ENCODE results near the gene NAV1. TPM values are rescaled to one million over a fixed set of nuclear protein-coding genes. Genes with fewer than 3 reads are reported as not detected.
"Not testable (repeated sequence)": the region's sequence is repeated elsewhere in the genome, so short reads cannot be mapped to it uniquely, and the experiment has no call there.

The NAV1 gene, protein sequence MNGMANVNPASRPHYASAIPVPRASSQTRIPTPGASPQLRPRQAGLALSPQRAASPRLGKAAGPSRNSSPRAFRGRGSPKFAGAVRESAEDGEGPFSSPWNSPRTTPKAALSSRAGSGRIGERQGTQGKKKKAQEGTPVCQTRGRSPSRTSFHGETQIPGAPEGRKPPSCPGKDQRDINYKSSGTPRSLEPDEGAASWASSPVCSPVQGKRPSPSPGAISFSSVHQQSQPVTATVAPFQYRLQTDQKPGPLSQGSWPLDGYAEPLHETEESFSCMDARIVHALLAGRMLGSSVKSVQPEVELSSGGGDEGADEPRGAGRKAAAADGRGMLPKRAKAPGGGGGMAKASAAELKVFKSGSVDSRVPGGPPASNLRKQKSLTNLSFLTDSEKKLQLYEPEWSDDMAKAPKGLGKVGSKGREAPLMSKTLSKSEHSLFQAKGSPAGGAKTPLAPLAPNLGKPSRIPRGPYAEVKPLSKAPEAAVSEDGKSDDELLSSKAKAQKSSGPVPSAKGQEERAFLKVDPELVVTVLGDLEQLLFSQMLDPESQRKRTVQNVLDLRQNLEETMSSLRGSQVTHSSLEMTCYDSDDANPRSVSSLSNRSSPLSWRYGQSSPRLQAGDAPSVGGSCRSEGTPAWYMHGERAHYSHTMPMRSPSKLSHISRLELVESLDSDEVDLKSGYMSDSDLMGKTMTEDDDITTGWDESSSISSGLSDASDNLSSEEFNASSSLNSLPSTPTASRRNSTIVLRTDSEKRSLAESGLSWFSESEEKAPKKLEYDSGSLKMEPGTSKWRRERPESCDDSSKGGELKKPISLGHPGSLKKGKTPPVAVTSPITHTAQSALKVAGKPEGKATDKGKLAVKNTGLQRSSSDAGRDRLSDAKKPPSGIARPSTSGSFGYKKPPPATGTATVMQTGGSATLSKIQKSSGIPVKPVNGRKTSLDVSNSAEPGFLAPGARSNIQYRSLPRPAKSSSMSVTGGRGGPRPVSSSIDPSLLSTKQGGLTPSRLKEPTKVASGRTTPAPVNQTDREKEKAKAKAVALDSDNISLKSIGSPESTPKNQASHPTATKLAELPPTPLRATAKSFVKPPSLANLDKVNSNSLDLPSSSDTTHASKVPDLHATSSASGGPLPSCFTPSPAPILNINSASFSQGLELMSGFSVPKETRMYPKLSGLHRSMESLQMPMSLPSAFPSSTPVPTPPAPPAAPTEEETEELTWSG (N-terminal part only)
- total RNA-seq: 53.4 and 55.2 TPM in 2 replicates
- long read RNA-seq, partial matches to known transcripts: 13 of 47 reads
- long read RNA-seq, other reads (novel, unspliced or antisense): 34 of 47 reads

DNA sequence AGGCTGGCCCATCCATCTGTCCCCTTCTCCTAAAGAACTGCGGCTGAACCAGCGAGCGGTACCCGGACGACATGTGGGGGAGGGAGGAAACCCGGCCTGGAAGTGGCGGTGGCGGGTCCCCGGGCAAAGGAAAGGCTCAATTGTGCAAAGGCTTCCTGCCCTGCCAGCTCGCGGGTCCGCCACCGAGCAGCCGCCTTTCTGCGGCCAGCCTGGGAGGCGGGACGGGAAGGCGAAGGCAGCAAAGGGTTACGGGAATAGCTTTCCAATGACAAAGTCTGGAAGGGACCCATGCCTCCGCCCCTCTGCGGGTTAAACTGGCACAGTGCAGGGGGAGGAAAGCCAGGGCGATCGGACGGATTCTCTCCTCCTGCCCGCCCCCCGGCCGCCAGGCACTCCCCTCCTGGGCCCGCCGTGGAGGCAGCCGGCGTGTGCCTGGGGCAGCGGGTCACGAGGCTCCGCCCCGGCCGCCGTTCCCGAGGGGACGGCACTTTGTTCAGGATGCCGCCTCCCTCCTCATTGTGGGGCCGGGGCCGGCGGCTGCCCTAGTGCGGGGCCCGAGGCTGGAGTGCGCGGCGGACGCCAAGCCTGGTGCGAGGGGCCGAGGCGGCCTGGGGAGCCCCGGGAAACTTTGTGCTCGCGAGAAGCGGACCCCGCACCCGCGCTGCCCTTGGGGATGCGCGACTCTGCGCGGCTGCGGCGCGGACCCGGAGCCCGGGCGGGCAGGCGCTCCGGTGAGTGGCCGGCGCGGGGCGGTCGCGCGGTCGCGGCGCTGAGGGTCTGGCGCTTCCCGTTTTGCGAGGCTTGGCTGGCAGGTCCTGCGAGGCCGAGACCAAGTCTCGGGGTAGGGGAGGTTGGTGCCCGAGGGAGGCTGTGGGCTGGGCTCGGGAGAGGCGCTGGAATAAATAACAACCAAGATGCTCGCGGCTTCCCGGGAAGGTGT, at the start of gene NAV1:
Gene NAV1, plus strand, starts transcription at position 516 of the 940 bp plus-strand sequence. CDS start 83,758 bp downstream, outside the sequence.
- TF ChIP-seq, protein P1, sequence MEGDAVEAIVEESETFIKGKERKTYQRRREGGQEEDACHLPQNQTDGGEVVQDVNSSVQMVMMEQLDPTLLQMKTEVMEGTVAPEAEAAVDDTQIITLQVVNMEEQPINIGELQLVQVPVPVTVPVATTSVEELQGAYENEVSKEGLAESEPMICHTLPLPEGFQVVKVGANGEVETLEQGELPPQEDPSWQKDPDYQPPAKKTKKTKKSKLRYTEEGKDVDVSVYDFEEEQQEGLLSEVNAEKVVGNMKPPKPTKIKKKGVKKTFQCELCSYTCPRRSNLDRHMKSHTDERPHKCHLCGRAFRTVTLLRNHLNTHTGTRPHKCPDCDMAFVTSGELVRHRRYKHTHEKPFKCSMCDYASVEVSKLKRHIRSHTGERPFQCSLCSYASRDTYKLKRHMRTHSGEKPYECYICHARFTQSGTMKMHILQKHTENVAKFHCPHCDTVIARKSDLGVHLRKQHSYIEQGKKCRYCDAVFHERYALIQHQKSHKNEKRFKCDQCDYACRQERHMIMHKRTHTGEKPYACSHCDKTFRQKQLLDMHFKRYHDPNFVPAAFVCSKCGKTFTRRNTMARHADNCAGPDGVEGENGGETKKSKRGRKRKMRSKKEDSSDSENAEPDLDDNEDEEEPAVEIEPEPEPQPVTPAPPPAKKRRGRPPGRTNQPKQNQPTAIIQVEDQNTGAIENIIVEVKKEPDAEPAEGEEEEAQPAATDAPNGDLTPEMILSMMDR (IDR thresholded peaks at IDR 0.05; ENCODE audit: unreplicated experiment): no peak
- peak; percentile 45 for DNase-seq (ENCODE audit: low spot score, unreplicated experiment)
- H3K36me3 Mint-ChIP-seq (ENCODE audit: insufficient read depth): no peaks in the 10 kb centered on the region
- peak within 1 kb of the TSS; percentile 76 for H3K27ac Mint-ChIP-seq
- no peaks in the 10 kb centered on the region for H3K9me3 Mint-ChIP-seq (ENCODE audit: low read depth)
- H3K27me3 Mint-ChIP-seq: peaks cover 78% of the 10 kb centered on the region
- peak within 1 kb of the TSS; percentile 79 for H3K4me3 Mint-ChIP-seq (ENCODE audit: low read depth)
- H3K4me1 Mint-ChIP-seq (ENCODE audit: low read depth): peaks cover 9% of the 10 kb centered on the region

DNA sequence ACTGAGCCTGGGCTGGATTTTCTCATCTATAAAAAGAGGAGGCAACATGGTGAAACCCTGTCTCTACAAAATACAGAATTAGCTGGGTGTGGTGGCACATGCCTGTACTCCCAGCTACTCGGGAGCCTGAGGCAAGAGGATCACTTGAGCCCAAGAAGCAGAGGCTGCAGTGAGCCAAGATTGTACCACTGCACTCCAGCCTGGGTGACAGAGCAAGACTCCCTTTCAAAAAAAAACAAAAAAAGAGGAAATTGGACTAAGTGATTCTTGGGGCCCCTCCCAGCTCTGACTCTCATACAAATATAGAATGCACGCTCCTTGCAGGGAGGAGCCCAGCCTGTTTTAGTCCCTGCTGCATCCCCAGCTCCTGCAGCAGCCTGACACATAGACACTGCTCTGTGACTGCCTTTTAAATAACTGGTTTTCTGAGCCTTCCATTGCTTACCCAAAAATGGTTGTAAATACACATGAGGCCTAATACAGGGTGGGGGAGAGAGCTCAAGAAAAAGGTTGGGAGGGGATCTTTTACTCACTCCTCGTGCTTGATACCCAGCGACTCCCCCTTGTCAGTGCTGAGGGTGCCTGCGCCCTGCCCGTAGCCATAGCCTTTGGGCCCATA, 49.2 kb upstream of the NAV1 start:
- TF ChIP-seq, protein P1 (IDR thresholded peaks at IDR 0.05; ENCODE audit: unreplicated experiment): no peak

DNA sequence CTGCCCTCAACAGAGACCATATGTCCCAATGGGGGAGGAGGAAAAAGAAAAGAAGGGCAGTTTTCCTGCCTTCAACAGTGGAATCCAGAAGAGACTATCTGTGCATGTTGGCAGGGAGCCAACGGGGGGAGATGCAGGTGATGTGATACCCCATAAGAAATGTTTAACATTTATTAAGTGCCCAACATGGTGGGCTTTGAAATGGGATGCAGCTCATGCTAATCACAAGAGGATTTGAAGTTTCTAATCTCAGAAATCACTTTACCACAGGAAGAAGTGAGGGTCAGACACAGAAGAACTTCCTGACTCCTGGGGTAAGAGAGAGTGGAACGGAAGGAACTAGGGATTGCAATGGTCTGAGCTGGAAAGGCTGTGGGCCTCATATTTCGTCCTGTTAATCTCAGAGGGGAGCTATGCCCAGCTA, 48.2 kb upstream of the NAV1 start:
- Mint-ChIP-seq H3K27ac (no peak overlapping the region), H3K4me3 (ENCODE audit: low read depth) (no peak overlapping the region), H3K4me1 (ENCODE audit: low read depth) (peaks cover 21% of the 10 kb centered on the region), H3K36me3 (ENCODE audit: insufficient read depth) (peaks cover 2% of the 10 kb centered on the region), H3K9me3 (ENCODE audit: low read depth) (no peaks in the 10 kb centered on the region), H3K27me3 (no peaks in the 10 kb centered on the region)
- TF ChIP-seq, protein P1 (IDR thresholded peaks at IDR 0.05; ENCODE audit: unreplicated experiment): no peak
- DNase-seq (ENCODE audit: low spot score, unreplicated experiment): no peak

More for the DNA sequence above, 49.2 kb upstream of the NAV1 start:
- Mint-ChIP-seq H3K27me3 (no peaks in the 10 kb centered on the region), H3K4me3 (ENCODE audit: low read depth) (no peak overlapping the region), H3K4me1 (ENCODE audit: low read depth) (peaks cover 17% of the 10 kb centered on the region), H3K27ac (no peak overlapping the region), H3K9me3 (ENCODE audit: low read depth) (no peaks in the 10 kb centered on the region), H3K36me3 (ENCODE audit: insufficient read depth) (peaks cover 2% of the 10 kb centered on the region)
- no peak for DNase-seq (ENCODE audit: low spot score, unreplicated experiment)

DNA sequence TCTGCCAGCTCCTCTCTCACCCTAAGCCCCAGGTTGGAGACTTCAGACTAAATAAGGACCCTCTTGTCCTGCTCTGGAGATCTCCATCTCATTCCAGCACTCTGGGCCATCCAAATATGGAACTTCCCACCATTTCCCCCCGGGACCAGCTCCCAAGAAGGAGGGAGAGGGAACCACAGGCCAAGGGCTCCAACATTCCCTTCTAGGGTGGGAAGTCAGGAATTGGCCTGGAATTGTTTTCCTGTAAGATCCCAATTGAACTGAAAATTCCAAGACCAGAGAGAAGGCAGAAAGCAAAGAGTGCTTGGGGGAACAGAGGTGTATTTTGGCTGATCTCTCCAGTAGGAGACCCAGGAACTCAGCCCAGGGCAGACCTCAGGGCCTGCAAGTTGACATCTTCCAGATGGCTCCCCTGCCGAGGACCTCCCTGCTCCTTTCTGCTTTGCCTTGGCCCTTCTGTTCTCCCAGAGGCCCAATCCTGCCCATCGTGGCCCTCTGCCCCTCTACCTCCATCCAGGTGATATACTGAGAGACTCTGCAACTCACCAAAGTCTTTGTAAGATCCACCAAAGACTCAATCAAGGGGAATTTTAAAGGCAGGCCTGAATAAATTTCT, 46.9 kb upstream of the NAV1 start:
- DNase-seq (ENCODE audit: low spot score, unreplicated experiment): no peak
- no peak overlapping the region for H3K4me3 Mint-ChIP-seq (ENCODE audit: low read depth)
- TF ChIP-seq, protein P1 (IDR thresholded peaks at IDR 0.05; ENCODE audit: unreplicated experiment): no peak
- peaks cover 2% of the 10 kb centered on the region for H3K36me3 Mint-ChIP-seq (ENCODE audit: insufficient read depth)
- no peaks in the 10 kb centered on the region for H3K9me3 Mint-ChIP-seq (ENCODE audit: low read depth)
- H3K4me1 Mint-ChIP-seq (ENCODE audit: low read depth): peaks cover 32% of the 10 kb centered on the region
- peak overlapping the region; percentile 62 for H3K27ac Mint-ChIP-seq
- no peaks in the 10 kb centered on the region for H3K27me3 Mint-ChIP-seq

DNA sequence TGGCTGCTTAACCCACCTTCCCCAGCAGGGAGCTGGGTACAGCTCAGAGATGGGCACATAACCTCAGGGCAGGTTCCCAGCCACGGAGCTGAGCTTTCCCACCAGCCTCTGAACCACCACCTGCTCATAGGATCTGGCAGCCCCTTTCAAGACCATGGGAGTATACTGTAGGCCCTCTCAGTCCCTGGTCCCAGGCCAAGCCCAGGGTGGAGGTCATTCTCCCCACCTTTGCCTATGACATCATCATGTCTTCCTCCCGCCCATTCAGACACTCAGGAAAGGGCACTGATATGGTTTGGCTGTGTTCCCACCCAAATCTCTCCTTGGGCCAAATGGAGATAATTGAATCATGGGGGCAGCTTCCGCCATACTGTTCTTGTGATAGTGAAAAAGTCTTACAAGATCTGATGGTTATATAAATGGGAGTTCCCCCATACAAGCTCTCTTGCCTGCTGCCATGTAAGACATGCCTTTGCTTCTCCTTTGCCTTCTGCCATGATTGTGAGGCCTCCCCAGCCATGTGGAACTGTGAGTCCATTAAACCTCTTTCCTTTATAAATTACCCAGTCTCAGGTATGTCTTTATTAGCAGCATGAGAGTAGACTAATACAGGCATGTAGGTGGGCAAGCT, 45.8 kb upstream of the NAV1 start:
- H3K27ac Mint-ChIP-seq: peak overlapping the region; percentile 98
- not testable (repeated sequence) for DNase-seq (ENCODE audit: low spot score, unreplicated experiment); H3K36me3 Mint-ChIP-seq (ENCODE audit: insufficient read depth); H3K9me3 Mint-ChIP-seq (ENCODE audit: low read depth); H3K27me3 Mint-ChIP-seq; H3K4me3 Mint-ChIP-seq (ENCODE audit: low read depth)
- H3K4me1 Mint-ChIP-seq (ENCODE audit: low read depth): peaks cover 32% of the 10 kb centered on the region
